H9 (cell line): ENCODE results near the gene NEUROD6. TPM values are rescaled to one million over a fixed set of nuclear protein-coding genes. Genes with fewer than 3 reads are reported as not detected.
A peak's percentile ranks its signal among the peaks of the same experiment; 100 is the strongest.

Source experiments
- DNase-seq: peaks from one replicate; pipeline ENCODE4 v3.0.0-alpha.2; 2017
- H2AFZ ChIP-seq: one replicate; pipeline ENCODE4 v1.6.1; 2013; ENCODE audit warnings: mild to moderate bottlenecking, low read length, control low read depth, moderate library complexity
- H2AK5ac ChIP-seq: 2 replicates; pipeline ENCODE4 v1.6.1; 2013; ENCODE audit warnings: low read length, control low read depth, mixed read lengths; ENCODE audit not compliant: insufficient read length
- H2BK120ac ChIP-seq: one replicate; pipeline ENCODE4 v1.6.1; 2013; ENCODE audit warnings: low read depth, mild to moderate bottlenecking, low read length, control low read depth, inconsistent platforms; ENCODE audit not compliant: poor library complexity, severe bottlenecking
- H2BK12ac ChIP-seq: 2 replicates; pipeline ENCODE4 v1.6.1; 2013; ENCODE audit warnings: low read length, control low read depth, mixed read lengths, low read depth; ENCODE audit not compliant: insufficient read length
- H2BK15ac ChIP-seq: 2 replicates; pipeline ENCODE4 v1.6.1; 2013; ENCODE audit warnings: low read depth, low read length, control low read depth
- H2BK20ac ChIP-seq: one replicate; pipeline ENCODE4 v1.6.1; 2013; ENCODE audit warnings: low read depth, mild to moderate bottlenecking, low read length, control low read depth, inconsistent platforms; ENCODE audit not compliant: poor library complexity, severe bottlenecking
- H2BK5ac ChIP-seq: 2 replicates; pipeline ENCODE4 v1.6.1; 2013; ENCODE audit warnings: low read length, control low read depth, mixed read lengths; ENCODE audit not compliant: insufficient read length
- H3K14ac ChIP-seq: 2 replicates; pipeline ENCODE4 v1.6.1; 2013; ENCODE audit warnings: low read length, control low read depth; ENCODE audit not compliant: insufficient read depth
- H3K18ac ChIP-seq: 2 replicates; pipeline ENCODE4 v1.6.1; 2013; ENCODE audit warnings: low read depth, mild to moderate bottlenecking, mixed read lengths, low read length, control low read depth; ENCODE audit not compliant: insufficient read length
- H3K23ac ChIP-seq: 2 replicates; pipeline ENCODE4 v1.6.1; 2013; ENCODE audit warnings: low read length, control low read depth, mixed read lengths, low read depth; ENCODE audit not compliant: insufficient read length
- H3K23me2 ChIP-seq: 2 replicates; pipeline ENCODE4 v1.6.1; 2013; ENCODE audit warnings: low read depth, mild to moderate bottlenecking, mixed read lengths, low read length, control low read depth; ENCODE audit not compliant: insufficient read length, poor library complexity, severe bottlenecking
- H3K27ac ChIP-seq: 2 replicates; pipeline ENCODE4 v1.5.1; 2013; ENCODE audit warnings: low read length, control low read depth, mixed read lengths, low read depth; ENCODE audit not compliant: insufficient read length
- H3K27me3 ChIP-seq: 2 replicates; pipeline ENCODE4 v1.6.1; 2013; ENCODE audit warnings: low read length, control low read depth, inconsistent platforms; ENCODE audit not compliant: insufficient read depth
- H3K4ac ChIP-seq: 2 replicates; pipeline ENCODE4 v1.6.1; 2013; ENCODE audit warnings: low read depth, mild to moderate bottlenecking, control low read depth, inconsistent platforms, low read length, moderate library complexity
- H3K4me1 ChIP-seq: 2 replicates; pipeline ENCODE4 v1.6.1; 2013; ENCODE audit warnings: low read length, control low read depth, inconsistent platforms; ENCODE audit not compliant: insufficient read depth
- H3K4me2 ChIP-seq: 2 replicates; pipeline ENCODE4 v1.6.1; 2013; ENCODE audit warnings: low read length, control low read depth, mixed read lengths; ENCODE audit not compliant: insufficient read length, insufficient read depth
- H3K56ac ChIP-seq: 2 replicates; pipeline ENCODE4 v1.6.1; 2013; ENCODE audit warnings: low read depth, mild to moderate bottlenecking, mixed read lengths, low read length, control low read depth; ENCODE audit not compliant: insufficient read length
- H3K79me1 ChIP-seq: 2 replicates; pipeline ENCODE4 v1.6.1; 2013; ENCODE audit warnings: low read depth, mild to moderate bottlenecking, moderate library complexity, low read length, control low read depth, inconsistent platforms; ENCODE audit not compliant: insufficient read depth, poor library complexity, severe bottlenecking
- H3K79me2 ChIP-seq: 2 replicates; pipeline ENCODE4 v1.6.1; 2013; ENCODE audit warnings: low read length, control low read depth, inconsistent platforms; ENCODE audit not compliant: insufficient read depth
- H3K9ac ChIP-seq: 2 replicates; pipeline ENCODE4 v1.6.1; 2013; ENCODE audit warnings: low read length, control low read depth, mixed read lengths; ENCODE audit not compliant: insufficient read length; ENCODE audit errors: extremely low read depth
- H3K9me3 ChIP-seq: one replicate; pipeline ENCODE4 v1.6.1; 2013; ENCODE audit warnings: low read depth, low read length, inconsistent platforms; ENCODE audit not compliant: control insufficient read depth
- H3T11ph ChIP-seq: one replicate; pipeline ENCODE4 v1.6.1; 2013; ENCODE audit warnings: mild to moderate bottlenecking, low read length, control low read depth, inconsistent platforms
- H4K20me1 ChIP-seq: one replicate; pipeline ENCODE4 v1.6.1; 2013; ENCODE audit not compliant: control insufficient read depth, insufficient read length, insufficient read depth
- H4K5ac ChIP-seq: 2 replicates; pipeline ENCODE4 v1.6.1; 2013; ENCODE audit warnings: low read depth, mild to moderate bottlenecking, mixed read lengths, low read length, control low read depth; ENCODE audit not compliant: insufficient read length
- H4K8ac ChIP-seq: replicated peaks from 2 replicates; pipeline ENCODE4 v1.6.1; 2013; ENCODE audit warnings: low read length, control low read depth, mixed read lengths, low read depth; ENCODE audit not compliant: insufficient read length
- H4K91ac ChIP-seq: 2 replicates; pipeline ENCODE4 v1.6.1; 2013; ENCODE audit warnings: low read depth, mild to moderate bottlenecking, moderate library complexity, mixed read lengths, low read length, control low read depth; ENCODE audit not compliant: insufficient read length
- H3K27ac Mint-ChIP-seq, 3 experiments: 2 replicates in 2 of 3; 3 replicates in 1 of 3; pipeline ENCODE4 v1.8.0; 2020 to 2021; ENCODE audit warnings: mixed read lengths in 3 of 3, mild to moderate bottlenecking in 1 of 3, moderate library complexity in 1 of 3
- H3K27me3 Mint-ChIP-seq: 2 replicates; pipeline ENCODE4 v1.8.0; 2021; ENCODE audit warnings: low read depth, mild to moderate bottlenecking, moderate library complexity, mixed read lengths
- H3K36me3 Mint-ChIP-seq, 3 experiments: 2 replicates in 2 of 3; 3 replicates in 1 of 3; pipeline ENCODE4 v1.8.0; 2020 to 2021; ENCODE audit warnings: low read depth in 3 of 3, mixed read lengths in 3 of 3; ENCODE audit not compliant: insufficient read depth in 1 of 3
- H3K4me1 Mint-ChIP-seq, 2 experiments: 2 replicates each; pipeline ENCODE4 v1.8.0; 2020; ENCODE audit warnings: mixed read lengths in 2 of 2
- H3K4me3 Mint-ChIP-seq, 2 experiments: 2 replicates in 1 of 2; 3 replicates in 1 of 2; pipeline ENCODE4 v1.8.0; 2020 to 2021; ENCODE audit warnings: mild to moderate bottlenecking in 2 of 2, mixed read lengths in 2 of 2, moderate library complexity in 1 of 2
- H3K9me3 Mint-ChIP-seq, 2 experiments: 2 replicates in 1 of 2; 3 replicates in 1 of 2; pipeline ENCODE4 v1.8.0; 2020; ENCODE audit warnings: mild to moderate bottlenecking in 2 of 2, mixed read lengths in 2 of 2, moderate library complexity in 1 of 2
- CTCF ChIP-seq: fragments of 200-600 bp; sonication (generic); conservative IDR thresholded peaks from 3 replicates; pipeline ENCODE4 v1.8.0; 2021; ENCODE audit warnings: antibody characterized with exemption, mild to moderate bottlenecking
- WGBS: extraction: QIAGEN DNeasy Blood & Tissue Kit; methylation state at CpG from one replicate; pipeline ENCODE4 v1.1.7; 2013; ENCODE audit warnings: missing lambda C conversion rate, low lambda C conversion rate, mixed read lengths; ENCODE audit not compliant: insufficient read length; ENCODE audit errors: extremely low coverage; 5-methylcytosine and 5-hydroxymethylcytosine counted together
- total RNA-seq: library from RNA; stranded (reverse); gene quantifications from 2 replicates; pipeline ENCODE4 v1.2.1, GENCODE V29; 2021

NEUROD6 gene
- total RNA-seq, 1 experiment from 2014 or later: not detected

- no peak overlapping the region for H2BK15ac ChIP-seq
- H3K23me2 ChIP-seq: no peaks in the 10 kb centered on the region
- Mint-ChIP-seq H3K9me3 (no peaks in the 10 kb centered on the region), H3K27ac (no peak overlapping the region), H3K36me3 (no peaks in the 10 kb centered on the region), H3K27me3 (peaks cover 4% of the 10 kb centered on the region), H3K4me1 (peaks cover 6 to 7% of the 10 kb centered on the region in 2 experiments), H3K4me3 (no peak overlapping the region)
- H2BK12ac ChIP-seq: no peak overlapping the region
- no peak overlapping the region for H2AFZ ChIP-seq
- no peak overlapping the region for H2BK20ac ChIP-seq
- peak overlapping the region; percentile 74 for H3K56ac ChIP-seq
- H3T11ph ChIP-seq: no peak overlapping the region
- no peak for TF ChIP-seq CTCF
- H3K4me2 ChIP-seq: no peak overlapping the region
- no peak overlapping the region for H4K8ac ChIP-seq
- no peak overlapping the region for H3K4ac ChIP-seq
- DNase-seq: no peak
- no peak overlapping the region for H2BK5ac ChIP-seq
- no peak overlapping the region for H2AK5ac ChIP-seq
- H4K5ac ChIP-seq: no peak overlapping the region
- H4K91ac ChIP-seq: no peak overlapping the region
- no peaks in the 10 kb centered on the region for H3K9me3 ChIP-seq
- no peaks in the 10 kb centered on the region for H3K79me2 ChIP-seq
- H4K20me1 ChIP-seq: no peaks in the 10 kb centered on the region
- H3K27ac ChIP-seq: no peak overlapping the region
- no peak overlapping the region for H2BK120ac ChIP-seq
- H3K27me3 ChIP-seq: no peaks in the 10 kb centered on the region
- no peak overlapping the region for H3K18ac ChIP-seq
- no peak overlapping the region for H3K14ac ChIP-seq
- no peaks in the 10 kb centered on the region for H3K4me1 ChIP-seq
- no peak overlapping the region for H3K9ac ChIP-seq
- no peaks in the 10 kb centered on the region for H3K79me1 ChIP-seq
- H3K23ac ChIP-seq: no peak overlapping the region
- no CpG with 5 or more reads among the region's 4 CpGs for WGBS
Measured at GRCh38 chr7:31314781-31315180, 25.7 kb downstream of the NEUROD6 start.
